HL-60/S4 treated with retinoic acid at 250 ng/mL for 4 days and 3 days (cell line): Measurements from ENCODE around the gene PPTC7.
"Not testable (repeated sequence)": the region's sequence is repeated elsewhere in the genome, so short reads cannot be mapped to it uniquely, and the experiment has no call there.

Source experiments
- in situ Hi-C: fragments of 300-500 bp; cut with MboI; formaldehyde crosslinking; loops from 2 replicates; pipeline ENCODE4 v1.7.0; 2022; ENCODE audit warnings: low sequenced_read_pairs

PPTC7 gene

DNA sequence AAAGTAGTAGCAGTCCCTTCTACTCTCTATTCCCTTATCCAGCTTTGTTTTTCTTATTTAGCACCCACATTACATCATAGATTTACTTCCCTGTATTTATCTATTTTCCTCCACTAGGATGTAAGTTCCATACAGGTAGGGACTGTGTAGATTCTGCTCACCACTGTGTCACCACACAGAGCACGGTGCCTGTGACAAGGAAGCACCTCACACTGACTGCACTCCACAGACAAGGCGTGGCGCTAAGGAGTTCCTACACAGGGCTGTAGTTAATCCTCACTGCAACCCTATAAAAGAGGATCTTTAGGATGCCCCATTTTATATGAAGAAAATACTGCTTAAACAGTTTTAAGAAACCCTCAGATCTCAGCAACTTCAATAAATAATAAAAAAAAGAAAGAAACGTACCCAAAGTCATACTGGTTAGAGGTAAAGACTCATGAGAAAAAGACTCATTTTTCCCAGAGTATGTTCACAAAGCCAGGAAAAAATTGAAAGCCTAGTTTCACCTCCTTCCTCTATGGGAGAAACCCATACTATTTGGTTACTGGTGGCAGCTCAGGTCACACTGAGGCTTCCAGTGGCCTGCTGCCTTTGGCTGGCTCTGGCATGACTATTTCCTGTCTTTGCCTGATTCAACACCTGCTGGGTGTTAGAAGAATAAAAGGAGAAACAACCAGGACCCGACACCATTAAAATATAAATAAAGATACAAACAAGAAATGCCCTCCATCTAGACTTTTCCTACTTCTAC, 44.1 kb downstream of the PPTC7 start:
- in situ Hi-C loops: no loop called here

- in situ Hi-C loops: no loop called here
Observed at GRCh38 chr12:110537605-110538409, 45.3 kb downstream of the PPTC7 start.

DNA sequence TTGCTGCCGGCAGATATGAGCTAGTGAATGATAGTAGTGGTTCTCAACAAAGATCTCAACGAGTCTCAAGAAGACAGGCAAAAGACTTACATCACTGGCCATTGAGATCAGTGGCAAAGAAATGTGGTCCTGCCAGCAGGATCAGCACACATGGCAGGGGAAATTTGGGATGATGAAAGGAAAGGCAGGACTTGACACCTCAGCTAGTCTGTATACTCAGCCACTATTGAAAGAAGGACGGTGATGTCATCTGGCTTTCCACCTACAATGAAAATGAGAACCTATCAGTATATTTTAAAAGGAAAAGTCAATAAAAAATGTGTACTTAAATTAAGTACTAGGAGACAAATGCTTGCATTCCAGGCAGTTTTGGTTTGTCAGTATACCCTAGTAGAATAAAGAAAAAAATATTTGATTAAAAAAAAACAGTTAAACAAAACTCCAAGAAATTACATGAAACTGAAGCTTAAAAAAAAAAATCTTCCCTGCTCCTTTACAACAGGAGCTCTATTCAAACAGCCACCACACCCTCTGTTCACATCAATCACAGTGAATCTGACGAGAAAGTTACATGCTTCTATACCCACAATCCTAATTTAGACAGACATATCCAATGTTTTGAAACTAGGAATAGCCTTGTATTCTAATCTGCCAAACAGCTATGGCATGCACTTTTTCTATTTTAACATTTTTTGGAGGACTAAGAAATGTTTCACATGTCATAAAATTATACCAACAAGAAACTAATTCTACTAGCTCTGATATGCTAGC, 46.1 kb downstream of the PPTC7 start:
- in situ Hi-C loops: no loop called here

GRCh38 chr12:110534811-110535210, 48.3 kb downstream of the PPTC7 start:
- in situ Hi-C loops: no loop called here

GRCh38 chr12:110533607-110534006, 49.5 kb downstream of the PPTC7 start:
- in situ Hi-C loops: no loop called here

- in situ Hi-C loops: no loop called here
Observed at GRCh38 chr12:110532644-110533043, 50.5 kb downstream of the PPTC7 start.

GRCh38 chr12:110531741-110532333, 51.3 kb downstream of the PPTC7 start:
- in situ Hi-C loops: no loop called here

DNA sequence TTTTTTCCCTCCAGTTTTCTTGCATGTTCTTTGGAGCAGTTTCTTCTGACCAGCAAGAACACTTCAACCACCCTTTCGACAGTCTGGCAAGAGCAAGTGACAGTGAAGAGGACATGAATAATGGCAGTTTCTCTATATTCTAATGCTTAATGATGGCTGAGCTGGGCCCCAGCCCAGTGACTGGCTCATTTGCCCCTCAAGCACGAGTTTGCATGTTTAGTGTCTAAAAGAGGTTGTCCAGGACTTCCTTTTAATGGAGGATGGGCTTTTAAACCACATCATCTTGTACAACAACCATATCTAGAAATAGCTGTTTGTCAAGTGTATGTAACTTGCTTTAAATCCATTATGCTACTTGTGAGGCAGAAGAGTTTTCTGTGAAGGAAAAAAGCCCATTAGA, 52.6 kb downstream of the PPTC7 start:
- in situ Hi-C loops: no loop called here

DNA sequence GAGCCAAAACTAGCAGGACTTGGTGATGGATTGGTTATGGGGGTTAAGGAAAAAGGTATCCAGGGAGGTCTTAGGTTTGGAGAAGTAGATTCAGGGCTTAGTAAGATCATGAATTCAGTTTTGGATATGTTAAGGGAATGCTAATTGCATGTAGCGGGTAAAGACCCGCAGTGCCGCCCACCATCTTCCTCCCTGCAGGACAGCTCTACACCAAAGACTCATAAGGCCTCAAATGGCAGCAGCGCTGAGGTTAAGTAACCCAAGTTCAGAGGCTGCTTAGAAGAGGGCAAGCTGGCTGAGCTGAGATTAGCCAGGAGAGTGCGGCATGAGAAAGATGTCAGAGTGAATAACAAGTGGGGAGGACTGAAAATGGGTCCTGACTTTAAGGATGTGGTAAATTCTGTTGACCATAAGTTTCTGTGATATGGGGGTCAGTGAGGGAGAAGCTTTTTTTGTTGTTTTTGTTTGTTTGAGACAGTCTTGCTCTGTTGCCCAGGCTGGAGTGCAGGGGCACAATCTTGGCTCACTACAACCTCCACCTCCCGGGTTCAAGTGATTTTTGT, 54.8 kb downstream of the PPTC7 start:
- in situ Hi-C loops: no loop called here

- in situ Hi-C loops: not testable (repeated sequence)
Observed at GRCh38 chr12:110520876-110521712, 62.0 kb downstream of the PPTC7 start.

DNA sequence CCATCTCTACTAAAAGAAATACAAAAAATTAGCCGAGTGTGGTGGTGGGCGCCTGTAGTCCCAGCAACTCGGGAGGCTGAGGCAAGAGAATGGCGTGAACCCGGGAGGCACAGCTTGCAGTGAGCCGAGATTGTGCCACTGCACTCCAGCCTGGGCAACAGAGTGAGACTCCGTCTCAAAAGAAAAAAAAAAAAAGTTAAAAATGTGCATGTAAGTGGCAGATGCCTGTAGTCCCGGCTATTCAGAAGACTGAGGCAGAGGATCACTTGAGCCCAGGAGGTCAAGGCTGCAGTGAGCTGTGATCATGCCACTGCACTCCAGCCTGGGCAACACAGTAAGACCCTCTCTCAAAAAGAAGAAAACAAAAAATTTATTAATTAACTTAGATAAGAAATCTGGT, 65.1 kb downstream of the PPTC7 start:
- in situ Hi-C loops: not testable (repeated sequence)

DNA sequence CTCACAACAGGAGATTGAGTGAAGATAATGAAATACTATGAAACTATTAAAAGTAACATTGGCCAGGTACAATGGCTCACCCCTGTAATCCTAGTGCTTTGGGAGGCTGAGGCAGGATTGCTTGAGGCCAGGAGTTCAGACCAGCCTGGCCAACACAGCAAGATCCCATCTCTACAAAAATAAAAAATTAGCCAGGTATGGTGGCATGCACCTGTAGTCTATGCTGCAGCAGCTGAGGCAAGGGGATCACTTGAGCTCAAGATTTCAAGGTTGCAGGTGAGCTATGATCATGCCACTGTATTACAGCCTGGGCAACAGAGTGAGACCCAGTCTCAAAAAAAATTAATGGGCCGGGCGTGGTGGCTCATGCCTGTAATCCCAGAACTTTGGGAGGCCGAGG, 66.1 kb downstream of the PPTC7 start:
- in situ Hi-C loops: no loop called here

DNA sequence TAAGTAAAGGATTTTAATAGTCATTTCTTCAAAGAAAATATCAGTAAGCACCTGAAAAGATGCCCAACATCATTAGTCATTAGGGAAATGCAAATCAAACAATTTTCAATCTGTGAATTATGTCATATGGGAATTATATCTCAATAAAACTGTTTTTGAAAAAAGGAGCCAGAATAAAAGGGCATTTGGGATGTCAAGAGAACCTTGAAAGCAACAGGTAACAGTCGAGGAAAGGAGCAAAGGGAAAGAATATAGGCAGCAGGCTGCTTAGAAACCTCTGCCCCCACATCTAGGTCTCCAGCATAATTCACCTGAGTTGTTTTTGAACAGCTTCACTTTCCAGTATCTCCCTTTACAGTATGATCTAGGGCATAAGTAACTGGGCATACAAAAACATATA, 68.8 kb downstream of the PPTC7 start:
- in situ Hi-C loops: no loop called here

GRCh38 chr12:110513842-110514241, 69.3 kb downstream of the PPTC7 start:
- in situ Hi-C loops: no loop called here

DNA sequence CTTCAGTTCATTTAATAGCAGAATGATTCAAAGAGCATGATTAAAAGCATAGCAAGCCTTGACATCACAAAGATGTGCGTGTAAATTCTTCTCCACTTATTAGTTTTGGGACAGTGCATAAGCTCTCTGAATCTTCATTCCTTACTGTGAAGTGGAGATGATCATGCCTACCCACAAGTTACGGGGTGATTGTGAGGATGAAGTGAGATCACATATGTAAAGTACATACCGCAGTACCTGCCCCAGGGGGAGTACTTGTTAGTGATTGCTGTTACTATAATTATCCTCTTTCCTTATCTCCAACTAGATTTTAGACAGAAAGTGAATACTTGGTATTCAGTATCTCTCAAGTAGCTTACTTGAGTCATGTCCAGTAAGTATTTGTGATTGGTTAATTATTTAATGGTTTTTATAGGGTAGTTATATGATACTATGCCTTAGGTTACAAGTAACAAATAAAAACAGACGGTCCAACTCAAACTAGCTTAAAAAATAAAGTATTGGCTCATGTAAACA, 75.0 kb downstream of the PPTC7 start:
- in situ Hi-C loops: loop anchor here (10.0 kb wide), 1 partner anchor 53 kb away; the partner anchor contains the start of gene ARPC3

- in situ Hi-C loops: loop anchor here (10.0 kb wide), 1 partner anchor 51 kb away; the partner anchor contains the start of gene ARPC3
Observed at GRCh38 chr12:110505332-110505731, 77.8 kb downstream of the PPTC7 start.

GRCh38 chr12:110503432-110503831, 79.7 kb downstream of the PPTC7 start:
- in situ Hi-C loops: loop anchor here (10.0 kb wide), 1 partner anchor 49 kb away; the partner anchor contains the start of gene ARPC3

DNA sequence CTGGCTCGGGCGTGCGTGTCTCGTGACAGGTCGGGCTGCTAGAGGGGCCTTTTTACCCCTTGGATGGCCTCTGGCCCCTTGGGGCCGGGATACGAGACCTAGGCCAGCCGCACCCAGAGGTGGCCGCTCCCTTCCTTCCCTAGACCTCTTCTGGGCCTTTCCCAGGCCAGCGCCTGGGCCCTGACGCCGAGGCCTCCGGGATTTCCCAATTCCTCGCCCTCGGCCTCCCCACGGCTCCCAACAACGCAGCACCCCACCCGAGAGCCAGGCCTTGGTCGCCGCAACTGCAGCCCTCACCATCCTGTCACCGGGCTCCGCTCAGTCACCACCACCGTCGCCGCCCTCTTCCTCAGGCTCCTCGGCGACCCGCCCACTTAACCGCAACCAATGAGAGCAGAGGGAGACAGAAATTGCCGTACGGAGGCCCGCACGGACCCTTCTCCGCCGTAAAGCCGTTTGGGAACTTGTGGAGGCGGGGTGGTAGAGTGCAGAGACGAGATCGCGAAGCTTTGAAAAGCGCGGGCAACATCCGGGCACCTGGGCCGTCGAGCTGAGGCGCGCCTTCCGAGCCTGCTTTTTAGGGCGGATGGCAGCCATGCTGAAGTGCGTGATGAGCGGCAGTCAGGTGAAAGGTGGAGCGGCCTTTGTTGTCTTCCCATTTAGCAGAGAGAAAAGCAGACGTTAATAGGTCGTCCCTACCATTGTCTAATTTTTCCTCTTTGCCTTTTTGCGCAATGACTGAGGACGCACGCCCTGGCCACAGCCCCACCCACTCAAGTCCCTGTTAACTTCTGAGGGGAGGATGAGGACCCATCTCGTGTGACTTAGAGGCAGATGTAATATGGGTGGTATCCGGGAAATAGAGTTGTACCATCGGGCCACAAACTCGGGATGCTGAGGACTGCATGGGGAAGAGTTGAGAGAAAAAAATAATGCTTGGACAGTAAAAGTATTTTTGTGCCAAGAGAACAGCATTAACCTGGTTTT, 81.1 kb downstream of the PPTC7 start, which contains the start of the genes RAD9B and VPS29:
Gene RAD9B (plus strand): TSS at position 580 of the 987 bp plus-strand sequence. CDS start 7 bp downstream, at position 587.
Gene VPS29 (minus strand): TSS at position 360 of the 987 bp plus-strand sequence. CDS start 60 bp downstream, at position 300.
- in situ Hi-C loops: loop anchor here (10.0 kb wide), 1 partner anchor 47 kb away; the partner anchor contains the start of gene ARPC3
